GM12878 (cell line): ENCODE data around the gene TMEM135. TPM values are rescaled to one million over a fixed set of nuclear protein-coding genes. Genes with fewer than 3 reads are reported as not detected.

Experiments
- ATAC-seq: fragments of 200-7000 bp; cut with Tn5 transposase; 3 replicates; pipeline ENCODE4 v1.9.1; 2020; ENCODE audit warnings: mild to moderate bottlenecking, moderate library complexity
- BruUV-seq: library from RNA; stranded (reverse); fragments of 400-500 nt; replicated peaks from 2 replicates; lab custom pipeline; 2021; lab: Mats Ljungman, UMichigan
- CTCF ChIA-PET: fragments of 300-600 bp; sonication (Branson Sonifier 250); formaldehyde crosslinking; extraction: SDS; loops from one replicate; lab custom pipeline; 2021; ENCODE audit warnings: inconsistent platforms; lab: Yijun Ruan, JAX
- POLR2A ChIA-PET: fragments of 350-600 bp; formaldehyde crosslinking; extraction: SDS; loops from one replicate; lab custom pipeline; 2021; ENCODE audit warnings: inconsistent platforms; lab: Charles Lee
- RAD21 ChIA-PET: fragments of 300-600 bp; sonication (Branson Sonifier 250); formaldehyde crosslinking; loops from one replicate; lab custom pipeline; 2023; ENCODE audit warnings: antibody characterized with exemption; ENCODE audit not compliant: unreplicated experiment; lab: Charles Lee
- SMC1A ChIA-PET: fragments of 300-600 bp; sonication (Branson Sonifier 250); formaldehyde crosslinking; loops from one replicate; lab custom pipeline; 2023; ENCODE audit not compliant: unreplicated experiment, uncharacterized antibody; lab: Charles Lee
- DNase-seq: peaks from one replicate; pipeline ENCODE4 v3.0.0-alpha.2; 2011; ENCODE audit warnings: low read depth, low spot score
- FAIRE-seq: peaks from 3 replicates; lab custom pipeline; 2011; peaks lifted over from hg19 to GRCh38; lab: Jason Lieb, UNC
- H2AFZ ChIP-seq: 2 replicates; pipeline ENCODE4 v1.6.0; 2011; ENCODE audit warnings: low read depth, low read length, control low read depth; ENCODE audit not compliant: control insufficient read depth
- H3K27ac ChIP-seq: 2 replicates; pipeline ENCODE4 v1.5.1; 2011; ENCODE audit warnings: control low read depth; ENCODE audit not compliant: control insufficient read depth, insufficient read depth
- H3K27me3 ChIP-seq, 2 experiments: replicated peaks in 1 of 2; 2 replicates each; pipeline versions ENCODE4 v1.6.0 to v1.6.1; 2011; ENCODE audit warnings: low read length in 1 of 2; ENCODE audit not compliant: control insufficient read depth in 2 of 2, insufficient read depth in 2 of 2
- H3K36me3 ChIP-seq, 2 experiments: 2 replicates each; pipeline ENCODE4 v1.5.1; 2011; ENCODE audit warnings: low read length in 1 of 2; ENCODE audit not compliant: control insufficient read depth in 2 of 2, insufficient read depth in 2 of 2
- H3K4me1 ChIP-seq: 2 replicates; pipeline ENCODE4 v1.6.1; 2011; ENCODE audit warnings: mild to moderate bottlenecking, low read length, moderate library complexity, mixed read lengths; ENCODE audit not compliant: control insufficient read depth, insufficient read depth
- H3K4me2 ChIP-seq: 2 replicates; pipeline ENCODE4 v1.6.0; 2011; ENCODE audit warnings: control low read depth; ENCODE audit not compliant: control insufficient read depth, insufficient read depth
- H3K4me3 ChIP-seq: fragments of 200-600 bp; sonication (generic); 2 replicates; pipeline ENCODE4 v1.5.1; 2016
- H3K79me2 ChIP-seq: 2 replicates; pipeline ENCODE4 v1.6.0; 2011; ENCODE audit warnings: low read length; ENCODE audit not compliant: control insufficient read depth, insufficient read depth
- H3K9ac ChIP-seq: 2 replicates; pipeline ENCODE4 v1.8.0; 2011; ENCODE audit warnings: low read length, control low read depth, mixed read lengths; ENCODE audit not compliant: control insufficient read depth, insufficient read depth
- H3K9me3 ChIP-seq: replicated peaks from 3 replicates; pipeline ENCODE4 v1.5.1; 2011; ENCODE audit warnings: mild to moderate bottlenecking, low read length; ENCODE audit not compliant: control insufficient read depth, insufficient read depth
- H4K20me1 ChIP-seq: 2 replicates; pipeline ENCODE4 v1.6.0; 2011; ENCODE audit not compliant: control insufficient read depth, insufficient read depth
- EED ChIP-seq: sonication (generic); IDR thresholded peaks from 2 replicates; pipeline ENCODE4 v1.6.1; 2016; ENCODE audit warnings: antibody characterized with exemption, low read depth
- ETV6 ChIP-seq, 2 experiments: fragments of 450-650 bp in 1 of 2; IDR thresholded peaks in 1 of 2; conservative IDR thresholded peaks in 1 of 2; 2 replicates each; pipeline ENCODE4 v1.6.1; 2014; ENCODE audit warnings: antibody characterized with exemption in 1 of 2, borderline replicate concordance in 1 of 2, low read depth in 1 of 2, mild to moderate bottlenecking in 1 of 2, moderate library complexity in 1 of 2
- IRF4 ChIP-seq: IDR thresholded peaks from 2 replicates; pipeline ENCODE4 v1.6.1; 2011; ENCODE audit warnings: low read depth, low read length
- KAT2A ChIP-seq: conservative IDR thresholded peaks from 2 replicates; pipeline ENCODE4 v1.6.1; 2011; ENCODE audit warnings: low read depth, low read length; ENCODE audit not compliant: control insufficient read depth
- KDM1A ChIP-seq: fragments of 200-600 bp; sonication (generic); IDR thresholded peaks from 2 replicates; pipeline ENCODE4 v1.6.1; 2016; ENCODE audit warnings: borderline replicate concordance
- NFYB ChIP-seq: IDR thresholded peaks from 2 replicates; pipeline ENCODE4 v1.6.1; 2011; ENCODE audit warnings: low read depth, mild to moderate bottlenecking, low read length, improper control_type of control experiment, moderate library complexity; ENCODE audit not compliant: insufficient read depth
- PAX5 ChIP-seq: IDR thresholded peaks from 2 replicates; pipeline ENCODE4 v1.6.1; 2011; ENCODE audit warnings: low read depth, low read length, borderline replicate concordance
- PML ChIP-seq: IDR thresholded peaks from 2 replicates; pipeline ENCODE4 v1.6.1; 2012; ENCODE audit warnings: low read length, inconsistent platforms
- RFX5 ChIP-seq: IDR thresholded peaks from 2 replicates; pipeline ENCODE4 v1.6.1; 2011; ENCODE audit warnings: low read depth, low read length, improper control_type of control experiment
- SP1 ChIP-seq: IDR thresholded peaks from one replicate; pipeline ENCODE4 v1.6.1; 2011; ENCODE audit warnings: low read depth, low read length
- SUPT20H ChIP-seq: IDR thresholded peaks from 2 replicates; pipeline ENCODE4 v1.6.1; 2011; ENCODE audit warnings: low read depth, mild to moderate bottlenecking, low read length, moderate library complexity, borderline replicate concordance; ENCODE audit not compliant: control insufficient read depth
- ZNF217 ChIP-seq: fragments of 450-650 bp; IDR thresholded peaks from 2 replicates; pipeline ENCODE4 v1.6.1; 2017; ENCODE audit warnings: antibody characterized with exemption, mild to moderate bottlenecking
- in situ Hi-C: fragments of 300-500 bp; cut with MboI; formaldehyde crosslinking; loops from 9 replicates; pipeline ENCODE4 v1.14.3; 2018; ENCODE audit warnings: mixed read lengths
- intact Hi-C: fragments of 100-400 bp; cut with micrococcal nuclease; formaldehyde crosslinking; loops from one replicate; pipeline ENCODE4 v1.14.2; 2022; ENCODE audit not compliant: unreplicated experiment
- polyA plus RNA-seq, 11 experiments: library from polyadenylated mRNA; depleted of rRNA in 4 of 11; unstranded in 6 of 11; stranded (reverse) in 5 of 11; fragments of >200 nt; fragmentation: Nextera tagmentation in 4 of 11; fragmentation: Illumina TruSeq in 1 of 11; extraction: Ambion mirVana in 4 of 11; extraction: Trizol in 1 of 11; gene quantifications; 1 replicate in 1 of 11; 2 replicates in 10 of 11; pipeline versions ENCODE4 v1.2.1 to v1.2.3, GENCODE V29; 2011 to 2016; ENCODE audit warnings: inconsistent platforms in 2 of 11, missing spikeins in 2 of 11, low read depth in 1 of 11
- total RNA-seq, 4 experiments: library from RNA; depleted of rRNA in 3 of 4; stranded (reverse); fragments of >200 nt in 3 of 4; fragmentation: Illumina TruSeq in 1 of 4; extraction: Trizol in 1 of 4; gene quantifications; 2 replicates each; pipeline versions ENCODE4 v1.2.1 to v1.2.3, GENCODE V29; 2013 to 2021

The TMEM135 gene
- total and polyA plus RNA-seq, 10 of the 15 experiments (the other 5 are each of a cell fraction or from before 2014, with no cell fraction given): 7.2 to 117 (median 12.9) TPM

DNA sequence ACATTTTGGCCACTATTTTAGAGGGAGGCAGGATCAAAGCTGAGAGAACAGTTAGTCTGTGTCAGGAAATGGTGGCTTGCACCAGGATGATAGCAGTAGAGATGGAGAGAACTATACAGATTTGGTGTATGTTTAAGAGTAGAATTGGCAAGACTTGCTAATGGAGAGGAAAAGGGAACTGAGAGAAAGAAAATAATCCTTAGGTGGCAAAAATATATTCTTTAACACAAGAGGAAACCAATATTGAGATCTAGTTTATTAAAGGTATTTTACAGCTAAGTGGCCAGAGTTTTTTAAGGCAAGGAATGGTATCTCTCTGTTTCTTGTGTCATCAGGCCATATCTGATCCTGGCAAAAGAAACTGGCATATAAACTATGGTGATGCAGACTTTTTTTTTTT is 278.8 kb downstream of the TMEM135 start:
- Histone ChIP-seq H4K20me1 (no peaks in the 10 kb centered on the region), H3K27ac (no peak overlapping the region), H3K27me3 (no peaks in the 10 kb centered on the region), H3K9ac (no peak overlapping the region), H3K4me2 (no peak overlapping the region), H3K36me3 (no peaks in the 10 kb centered on the region)
- RAD21 ChIA-PET: interaction anchor here (0.9 kb wide), 1 partner anchor 16 kb away, joined by 3 read pairs; no protein-coding TSS in a partner anchor
- DNase-seq (no peak), FAIRE-seq (no peak)
- POLR2A ChIA-PET: no interaction called here
- SMC1A ChIA-PET: interaction anchor here (1.0 to 2.1 kb wide), 6 partner anchors 9 to 22 kb away, joined by 3 to 7 read pairs (median 3); no protein-coding TSS in a partner anchor
- in situ Hi-C loops: no loop called here
- TF ChIP-seq PML: no peak
- no peak for TF ChIP-seq ETV6 (conservative IDR thresholded peaks at IDR 0.05 in 1 of 2, IDR thresholded peaks at IDR 0.05 in 1 of 2; ENCODE audit: borderline replicate concordance in 1 of 2, low read depth in 1 of 2)
- no peak for TF ChIP-seq IRF4
- TF ChIP-seq ZNF217: no peak
- no peak for TF ChIP-seq EED
- TF ChIP-seq KAT2A: no peak
- no peak for TF ChIP-seq KDM1A
- no peak for TF ChIP-seq SP1
- TF ChIP-seq NFYB: no peak
- TF ChIP-seq PAX5: no peak
- TF ChIP-seq RFX5: no peak
- TF ChIP-seq SUPT20H: no peak
- TF ChIP-seq, all 136 proteins: peak for 0
- no TSS peak for BruUV-seq
- ATAC-seq: no peak
- no peak overlapping the region for H2AFZ ChIP-seq
- no peaks in the 10 kb centered on the region for H3K79me2 ChIP-seq
- intact Hi-C loops: no loop called here
- CTCF ChIA-PET: interaction anchor here (1.4 kb wide), 1 partner anchor 10 kb away, joined by 5 read pairs; no protein-coding TSS in a partner anchor
- no peak overlapping the region for H3K4me3 ChIP-seq
- no peaks in the 10 kb centered on the region for H3K9me3 ChIP-seq
- no peaks in the 10 kb centered on the region for H3K4me1 ChIP-seq
